K562 (cell line): Measurements from ENCODE around the gene NAPA. TPM values are rescaled to one million over a fixed set of nuclear protein-coding genes. Genes with fewer than 3 reads are reported as not detected.

Experiments used
- COPS2 ChIP-seq: fragments of 450-650 bp; conservative IDR thresholded peaks from 2 replicates; pipeline ENCODE4 v1.6.1; 2016; ENCODE audit warnings: mild to moderate bottlenecking, moderate library complexity
- EP300 ChIP-seq: IDR thresholded peaks from 2 replicates; pipeline ENCODE4 v1.6.1; 2012; ENCODE audit warnings: low read length, improper control_type of control experiment
- FOXJ2 ChIP-seq: fragments of 200-800 bp; sonication (Bioruptor generic); IDR thresholded peaks from 2 replicates; pipeline ENCODE4 v1.6.1; 2016; ENCODE audit warnings: missing genetic modification characterization, missing compliant biosample characterization
- GABPA ChIP-seq: fragments of 200-800 bp; sonication (Bioruptor generic); conservative IDR thresholded peaks from 2 replicates; pipeline ENCODE4 v1.6.1; 2016; ENCODE audit warnings: low read depth, missing genetic modification characterization, missing compliant biosample characterization
- KLF13 ChIP-seq: fragments of 450-650 bp; IDR thresholded peaks from 2 replicates; pipeline ENCODE4 v1.6.1; 2016; ENCODE audit warnings: missing genetic modification characterization, low read depth, mild to moderate bottlenecking, missing compliant biosample characterization, moderate library complexity, borderline replicate concordance
- KLF16 ChIP-seq: IDR thresholded peaks from 2 replicates; pipeline ENCODE4 v1.6.1; 2016; ENCODE audit warnings: antibody characterized with exemption
- L3MBTL2 ChIP-seq: fragments of 450-650 bp; IDR thresholded peaks from 2 replicates; pipeline ENCODE4 v1.6.1; 2016; ENCODE audit warnings: mild to moderate bottlenecking, moderate library complexity
- MTA3 ChIP-seq: fragments of 450-650 bp; formaldehyde crosslinking; IDR thresholded peaks from 2 replicates; pipeline ENCODE4 v1.6.1; 2017; ENCODE audit warnings: mild to moderate bottlenecking, borderline replicate concordance
- SNRNP70 ChIP-seq: fragments of 200-400 bp; formaldehyde crosslinking; optimal IDR thresholded peaks from 2 replicates; pipeline ENCODE3; 2017; ENCODE audit warnings: low read depth, low read length
- TAF9B ChIP-seq: fragments of 450-650 bp; IDR thresholded peaks from 2 replicates; pipeline ENCODE4 v1.6.1; 2018; ENCODE audit warnings: mild to moderate bottlenecking; ENCODE audit not compliant: partially characterized antibody
- YY1 ChIP-seq, 3 experiments: IDR thresholded peaks; 2 replicates each; pipeline ENCODE4 v1.6.1; 2011; ENCODE audit warnings: low read length in 2 of 3, mild to moderate bottlenecking in 2 of 3, moderate library complexity in 2 of 3, borderline replicate concordance in 1 of 3, control low read depth in 1 of 3, low read depth in 1 of 3; ENCODE audit not compliant: insufficient read depth in 3 of 3, insufficient replicate concordance in 2 of 3, control insufficient read depth in 1 of 3, insufficient read length in 1 of 3; ENCODE audit errors: extremely low read depth in 1 of 3
- ZBED1 ChIP-seq: IDR thresholded peaks from 2 replicates; pipeline ENCODE4 v1.6.1; 2014
- ZBTB1 ChIP-seq: sonication (generic); formaldehyde crosslinking; IDR thresholded peaks from 2 replicates; pipeline ENCODE4 v1.8.1; 2023; ENCODE audit warnings: missing genetic modification reagents, low read depth, mild to moderate bottlenecking, borderline replicate concordance
- ZFP1 ChIP-seq: fragments of 450-650 bp; formaldehyde crosslinking; IDR thresholded peaks from 2 replicates; pipeline ENCODE4 v1.4.0; 2020; ENCODE audit warnings: mild to moderate bottlenecking, mixed read lengths
- ZNF143 ChIP-seq: sonication (generic); formaldehyde crosslinking; IDR thresholded peaks from 2 replicates; pipeline ENCODE4 v1.9.0; 2022; ENCODE audit warnings: mild to moderate bottlenecking, missing genetic modification reagents
- ZNF174 ChIP-seq: fragments of 250-450 bp; sonication (Bioruptor Pico); IDR thresholded peaks from 2 replicates; pipeline ENCODE4 v1.4.0; 2020; ENCODE audit warnings: mild to moderate bottlenecking
- ZNF445 ChIP-seq: fragments of 250-450 bp; sonication (Bioruptor Pico); IDR thresholded peaks from 2 replicates; pipeline ENCODE4 v1.4.0; 2020; ENCODE audit warnings: low read depth, mild to moderate bottlenecking, moderate library complexity
- ZNF717 ChIP-seq: fragments of 250-450 bp; sonication (Bioruptor Pico); IDR thresholded peaks from 2 replicates; pipeline ENCODE4 v1.5.0; 2021
- ZSCAN29 ChIP-seq: fragments of 450-650 bp; IDR thresholded peaks from 2 replicates; pipeline ENCODE4 v1.6.1; 2017
- polyA plus RNA-seq, 8 experiments: library from polyadenylated mRNA; depleted of rRNA in 4 of 8; stranded (reverse) in 5 of 8; unstranded in 3 of 8; fragments of >200 nt; fragmentation: Nextera tagmentation in 2 of 8; fragmentation: Illumina TruSeq in 1 of 8; extraction: Ambion mirVana in 2 of 8; extraction: Trizol in 1 of 8; gene quantifications; 2 replicates each; pipeline versions ENCODE4 v1.2.1 to v1.2.3, GENCODE V29; 2011 to 2014; ENCODE audit warnings: inconsistent platforms in 1 of 8, missing spikeins in 1 of 8
- total RNA-seq, 7 experiments: library from RNA; depleted of rRNA in 6 of 7; stranded (reverse); fragments of >200 nt in 6 of 7; fragmentation: Illumina TruSeq in 2 of 7; extraction: Trizol in 2 of 7; gene quantifications; 2 replicates each; pipeline versions ENCODE4 v1.2.1 to v1.2.3, GENCODE V29; 2011 to 2021; ENCODE audit warnings: low replicate concordance in 1 of 7
- TF ChIP-seq, protein P1 (sequence below): IDR thresholded peaks from 2 replicates; pipeline ENCODE4 v1.6.1; 2011; ENCODE audit warnings: borderline replicate concordance, low read depth, mild to moderate bottlenecking, moderate library complexity, low read length; ENCODE audit not compliant: insufficient read depth, poor library complexity, severe bottlenecking
- TF ChIP-seq, protein P2 (sequence below): fragments of 250-450 bp; sonication (Bioruptor Pico); IDR thresholded peaks from 2 replicates; pipeline ENCODE4 v1.4.0; 2020
- TF ChIP-seq, protein P3 (sequence below): fragments of 200-800 bp; sonication (Bioruptor generic); IDR thresholded peaks from 2 replicates; pipeline ENCODE4 v1.6.1; 2017; ENCODE audit warnings: missing genetic modification characterization, missing compliant biosample characterization
- TF ChIP-seq, protein P4 (sequence below): IDR thresholded peaks from 2 replicates; pipeline ENCODE4 v1.6.1; 2016; ENCODE audit warnings: missing genetic modification characterization, missing compliant biosample characterization

Gene NAPA
- total and polyA plus RNA-seq, 9 of the 15 experiments (the other 6 are each of a cell fraction or from before 2014, with no cell fraction given): 5.4 to 98.6 (median 77.5) TPM

DNA sequence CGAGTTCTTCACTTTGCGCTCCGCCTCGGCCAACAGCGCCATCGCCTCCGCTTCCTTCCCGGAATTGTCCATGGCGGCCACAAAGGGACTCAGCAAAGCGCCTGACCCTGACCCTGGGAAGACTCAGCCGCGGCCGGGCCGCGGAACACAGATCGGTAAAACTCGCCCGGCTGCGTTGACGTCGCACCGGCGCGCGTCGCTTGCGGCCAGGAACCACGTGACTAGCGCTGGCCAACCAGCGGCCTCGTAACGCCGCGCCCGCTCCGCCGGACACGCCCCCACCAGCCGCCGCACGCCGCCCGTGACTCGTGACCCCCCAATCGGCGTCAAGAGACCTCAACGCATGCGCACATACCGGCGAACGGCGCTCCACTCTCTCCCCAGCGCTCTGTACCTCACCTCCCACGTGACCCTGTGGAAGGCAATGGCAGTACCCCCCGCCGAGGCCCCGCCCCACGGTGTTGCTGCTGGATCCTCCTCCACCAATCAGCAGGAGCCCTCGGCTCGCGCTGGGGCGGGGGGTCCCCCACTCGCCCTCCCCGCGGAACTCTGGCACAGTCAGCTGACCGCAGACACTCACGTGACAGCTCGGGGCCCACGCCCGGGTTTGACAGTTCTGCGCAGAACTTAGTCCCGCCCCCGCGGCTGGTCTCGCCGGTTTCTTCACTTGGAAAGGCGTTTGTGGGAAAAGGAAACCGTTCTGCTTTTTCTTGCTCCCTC lies at the start of gene NAPA (continued):
- TF ChIP-seq, protein P1, sequence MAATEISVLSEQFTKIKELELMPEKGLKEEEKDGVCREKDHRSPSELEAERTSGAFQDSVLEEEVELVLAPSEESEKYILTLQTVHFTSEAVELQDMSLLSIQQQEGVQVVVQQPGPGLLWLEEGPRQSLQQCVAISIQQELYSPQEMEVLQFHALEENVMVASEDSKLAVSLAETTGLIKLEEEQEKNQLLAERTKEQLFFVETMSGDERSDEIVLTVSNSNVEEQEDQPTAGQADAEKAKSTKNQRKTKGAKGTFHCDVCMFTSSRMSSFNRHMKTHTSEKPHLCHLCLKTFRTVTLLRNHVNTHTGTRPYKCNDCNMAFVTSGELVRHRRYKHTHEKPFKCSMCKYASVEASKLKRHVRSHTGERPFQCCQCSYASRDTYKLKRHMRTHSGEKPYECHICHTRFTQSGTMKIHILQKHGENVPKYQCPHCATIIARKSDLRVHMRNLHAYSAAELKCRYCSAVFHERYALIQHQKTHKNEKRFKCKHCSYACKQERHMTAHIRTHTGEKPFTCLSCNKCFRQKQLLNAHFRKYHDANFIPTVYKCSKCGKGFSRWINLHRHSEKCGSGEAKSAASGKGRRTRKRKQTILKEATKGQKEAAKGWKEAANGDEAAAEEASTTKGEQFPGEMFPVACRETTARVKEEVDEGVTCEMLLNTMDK: peak; percentile 15
- TF ChIP-seq KLF13 (no peak), FOXJ2 (tag) (peak; percentile 65; the same call in 1 of the 2 replicates), KLF16 (no peak), ZBED1 (no peak), COPS2 (no peak), ZNF143 (CRISPR knock-in tag) (no peak), ZFP1 (no peak), YY1 (IDR thresholded peaks at IDR 0.05; ENCODE audit: borderline replicate concordance in 1 of 3, control insufficient read depth in 1 of 3, extremely low read depth in 1 of 3, insufficient read depth in 3 of 3, insufficient read length in 1 of 3, insufficient replicate concordance in 2 of 3, low read depth in 1 of 3, low read length in 2 of 3) (peak in 2 of 3 experiments; percentile 18 to 34), TAF9B (peak; percentile 90), ZNF445 (CRISPR knock-in tag) (no peak), ZSCAN29 (no peak), ZBTB1 (no peak), MTA3 (peak; percentile 61; the same call in 1 of the 2 replicates), ZNF717 (CRISPR knock-in tag) (no peak), ZNF174 (CRISPR knock-in tag) (no peak), EP300 (peak; percentile 50), SNRNP70 (no peak), GABPA (tag) (peak; percentile 45; the same call in 1 of the 2 replicates), L3MBTL2 (peak; percentile 91)
- TF ChIP-seq, protein P2, sequence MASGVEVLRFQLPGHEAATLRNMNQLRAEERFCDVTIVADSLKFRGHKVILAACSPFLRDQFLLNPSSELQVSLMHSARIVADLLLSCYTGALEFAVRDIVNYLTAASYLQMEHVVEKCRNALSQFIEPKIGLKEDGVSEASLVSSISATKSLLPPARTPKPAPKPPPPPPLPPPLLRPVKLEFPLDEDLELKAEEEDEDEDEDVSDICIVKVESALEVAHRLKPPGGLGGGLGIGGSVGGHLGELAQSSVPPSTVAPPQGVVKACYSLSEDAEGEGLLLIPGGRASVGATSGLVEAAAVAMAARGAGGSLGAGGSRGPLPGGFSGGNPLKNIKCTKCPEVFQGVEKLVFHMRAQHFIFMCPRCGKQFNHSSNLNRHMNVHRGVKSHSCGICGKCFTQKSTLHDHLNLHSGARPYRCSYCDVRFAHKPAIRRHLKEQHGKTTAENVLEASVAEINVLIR (CRISPR knock-in tag): peak; percentile 68
- TF ChIP-seq, protein P3, sequence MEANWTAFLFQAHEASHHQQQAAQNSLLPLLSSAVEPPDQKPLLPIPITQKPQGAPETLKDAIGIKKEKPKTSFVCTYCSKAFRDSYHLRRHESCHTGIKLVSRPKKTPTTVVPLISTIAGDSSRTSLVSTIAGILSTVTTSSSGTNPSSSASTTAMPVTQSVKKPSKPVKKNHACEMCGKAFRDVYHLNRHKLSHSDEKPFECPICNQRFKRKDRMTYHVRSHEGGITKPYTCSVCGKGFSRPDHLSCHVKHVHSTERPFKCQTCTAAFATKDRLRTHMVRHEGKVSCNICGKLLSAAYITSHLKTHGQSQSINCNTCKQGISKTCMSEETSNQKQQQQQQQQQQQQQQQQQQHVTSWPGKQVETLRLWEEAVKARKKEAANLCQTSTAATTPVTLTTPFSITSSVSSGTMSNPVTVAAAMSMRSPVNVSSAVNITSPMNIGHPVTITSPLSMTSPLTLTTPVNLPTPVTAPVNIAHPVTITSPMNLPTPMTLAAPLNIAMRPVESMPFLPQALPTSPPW (CRISPR knock-in tag): peak; percentile 100
- TF ChIP-seq, protein P4, sequence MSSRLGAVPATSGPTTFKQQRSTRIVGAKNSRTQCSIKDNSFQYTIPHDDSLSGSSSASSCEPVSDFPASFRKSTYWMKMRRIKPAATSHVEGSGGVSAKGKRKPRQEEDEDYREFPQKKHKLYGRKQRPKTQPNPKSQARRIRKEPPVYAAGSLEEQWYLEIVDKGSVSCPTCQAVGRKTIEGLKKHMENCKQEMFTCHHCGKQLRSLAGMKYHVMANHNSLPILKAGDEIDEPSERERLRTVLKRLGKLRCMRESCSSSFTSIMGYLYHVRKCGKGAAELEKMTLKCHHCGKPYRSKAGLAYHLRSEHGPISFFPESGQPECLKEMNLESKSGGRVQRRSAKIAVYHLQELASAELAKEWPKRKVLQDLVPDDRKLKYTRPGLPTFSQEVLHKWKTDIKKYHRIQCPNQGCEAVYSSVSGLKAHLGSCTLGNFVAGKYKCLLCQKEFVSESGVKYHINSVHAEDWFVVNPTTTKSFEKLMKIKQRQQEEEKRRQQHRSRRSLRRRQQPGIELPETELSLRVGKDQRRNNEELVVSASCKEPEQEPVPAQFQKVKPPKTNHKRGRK (tag): no peak
